MG63 (cell line): ENCODE data around the gene CLSTN2. TPM values are rescaled to one million over a fixed set of nuclear protein-coding genes. Genes with fewer than 3 reads are reported as not detected.

Experiments
- DNase-seq: peaks from one replicate; pipeline ENCODE4 v3.0.0-alpha.2; 2020
- H3K27me3 ChIP-seq: fragments of 250-450 bp; sonication (Bioruptor Pico); 2 replicates; pipeline ENCODE4 v1.5.1; 2020; ENCODE audit warnings: mild to moderate bottlenecking, moderate library complexity
- H3K36me3 ChIP-seq: fragments of 250-450 bp; sonication (Bioruptor Pico); 2 replicates; pipeline ENCODE4 v1.5.1; 2020; ENCODE audit warnings: mild to moderate bottlenecking, moderate library complexity
- H3K4me3 ChIP-seq: fragments of 250-450 bp; sonication (Bioruptor Pico); 2 replicates; pipeline ENCODE4 v1.5.1; 2020; ENCODE audit warnings: mild to moderate bottlenecking, moderate library complexity
- H3K9me3 ChIP-seq: fragments of 250-450 bp; sonication (Bioruptor Pico); 2 replicates; pipeline ENCODE4 v1.5.1; 2020; ENCODE audit warnings: mild to moderate bottlenecking, moderate library complexity
- total RNA-seq: library from RNA; depleted of rRNA; stranded (reverse); fragments of >200 nt; shearing (Covaris generic); gene quantifications from 2 replicates; pipeline ENCODE4 v1.2.3, GENCODE V29; 2014; ENCODE audit warnings: low replicate concordance

Gene CLSTN2
- total RNA-seq, 1 experiment from 2014 or later: 1.7 TPM

DNA sequence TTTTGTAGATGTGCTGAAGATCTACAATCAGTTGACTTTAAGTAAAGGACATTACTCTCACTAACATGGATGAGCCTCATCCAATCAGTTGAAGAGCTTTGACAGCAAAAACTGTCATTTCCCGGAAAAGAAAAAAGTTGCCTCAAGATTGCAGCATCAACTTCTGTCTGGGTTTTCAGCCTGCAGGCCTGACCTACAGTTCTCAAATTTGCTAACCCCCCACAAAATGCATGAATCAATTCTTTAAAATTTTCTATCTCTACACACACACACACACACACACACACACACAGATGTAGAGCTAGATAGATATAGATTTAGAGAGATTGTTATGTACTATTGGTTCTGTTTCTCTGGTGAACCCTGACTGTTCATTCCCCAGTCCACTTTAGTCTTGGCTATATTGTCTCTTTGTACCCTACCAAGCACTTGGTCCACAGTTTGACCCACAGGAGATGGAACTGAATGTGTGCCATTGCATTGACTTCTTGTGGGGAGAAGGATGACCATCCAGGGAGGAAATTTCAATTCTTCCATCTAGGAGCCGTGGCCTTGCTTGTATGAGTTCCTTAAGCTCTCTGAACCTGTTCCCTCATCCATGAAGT lies 228.3 kb downstream of the CLSTN2 start:
- H3K4me3 ChIP-seq: no peak overlapping the region

DNA sequence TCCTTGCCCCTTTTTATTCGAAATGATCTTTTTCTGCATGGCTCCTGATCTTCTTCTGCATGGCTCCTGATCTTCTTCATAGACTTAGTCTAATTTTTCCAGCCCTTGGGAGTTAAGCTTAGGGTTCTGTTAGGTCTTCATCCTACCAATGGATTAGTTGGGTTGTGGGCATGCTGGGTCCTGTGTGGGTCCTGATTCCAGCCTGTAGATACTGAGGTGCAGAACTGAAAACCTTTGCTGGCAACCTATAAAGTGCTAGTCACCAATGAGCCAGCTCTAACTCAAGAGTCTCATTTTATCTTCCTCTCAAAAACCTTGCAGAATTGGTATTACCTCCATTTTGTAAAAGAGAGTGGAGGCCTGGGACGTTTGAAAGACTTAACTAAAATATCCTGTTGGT lies 229.2 kb downstream of the CLSTN2 start:
- no peaks in the 10 kb centered on the region for H3K36me3 ChIP-seq
- H3K4me3 ChIP-seq: no peak overlapping the region
- H3K27me3 ChIP-seq: no peaks in the 10 kb centered on the region
- DNase-seq: no peak
- H3K9me3 ChIP-seq: peaks cover 2% of the 10 kb centered on the region; the same call in 1 of the 2 replicates

More for the DNA sequence above, 228.3 kb downstream of the CLSTN2 start:
- 0 out of 2 replicates have a peak, but pooled peaks cover 3% of the 10 kb centered on the region for H3K9me3 ChIP-seq
- no peak for DNase-seq
- H3K27me3 ChIP-seq: no peaks in the 10 kb centered on the region
- H3K36me3 ChIP-seq: no peaks in the 10 kb centered on the region

DNA sequence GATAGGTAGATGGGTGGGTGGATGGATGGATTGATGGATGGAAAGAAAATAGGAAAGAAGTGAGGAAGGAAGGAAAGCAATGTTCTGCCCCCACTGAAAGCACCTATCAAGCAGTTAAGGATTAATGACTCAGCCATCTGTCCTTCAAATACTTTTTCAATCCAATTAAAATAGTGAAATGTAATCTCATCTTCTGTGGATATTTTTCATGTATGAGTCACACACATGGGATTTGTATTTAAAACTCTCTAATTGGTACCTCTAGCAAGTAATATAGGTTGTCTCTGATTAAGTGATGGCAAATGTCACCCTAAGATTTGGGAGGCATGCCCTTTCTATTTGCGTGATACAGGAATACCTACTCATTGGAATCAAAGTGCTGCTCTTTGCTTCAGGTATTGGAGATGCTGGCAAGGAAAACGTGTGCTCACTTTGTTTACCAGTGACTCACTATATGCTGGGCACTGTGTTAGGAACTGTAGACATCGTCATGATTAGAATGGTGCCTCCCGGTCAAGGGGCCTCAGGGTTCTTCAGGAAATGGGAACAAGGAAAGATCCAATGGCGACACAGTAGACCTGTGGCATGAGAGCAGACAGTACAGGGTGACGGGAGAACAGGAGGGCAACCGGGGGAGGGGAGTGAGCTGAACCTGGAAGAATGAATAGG lies 230.1 kb downstream of the CLSTN2 start:
- Histone ChIP-seq H3K4me3 (no peak overlapping the region), H3K9me3 (peaks cover 4% of the 10 kb centered on the region; the same call in 1 of the 2 replicates), H3K36me3 (no peaks in the 10 kb centered on the region), H3K27me3 (no peaks in the 10 kb centered on the region)
- DNase-seq: peak; percentile 75

DNA sequence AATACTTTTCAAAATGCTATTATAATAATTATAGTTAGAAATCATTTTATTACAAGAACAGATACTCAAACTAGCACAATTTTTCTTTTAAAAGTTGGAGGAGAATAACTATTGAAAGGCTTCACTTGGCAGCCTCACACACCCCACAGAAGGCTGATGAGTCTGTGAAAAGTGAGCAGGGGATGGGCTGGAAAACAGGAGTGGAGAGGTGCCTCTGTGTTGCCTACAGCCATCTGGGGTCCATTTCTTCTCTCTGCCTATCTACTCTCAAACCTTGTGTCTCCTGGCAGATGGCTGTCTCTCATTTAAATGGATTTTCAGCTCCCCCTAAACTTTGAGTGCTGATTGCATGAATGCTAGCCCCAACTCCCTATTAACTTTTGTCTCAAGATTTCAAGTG lies 230.8 kb downstream of the CLSTN2 start:
- H3K9me3 ChIP-seq: peaks cover 4% of the 10 kb centered on the region; the same call in 1 of the 2 replicates
- H3K36me3 ChIP-seq: no peaks in the 10 kb centered on the region
- no peaks in the 10 kb centered on the region for H3K27me3 ChIP-seq
- no peak overlapping the region for H3K4me3 ChIP-seq
- no peak for DNase-seq

DNA sequence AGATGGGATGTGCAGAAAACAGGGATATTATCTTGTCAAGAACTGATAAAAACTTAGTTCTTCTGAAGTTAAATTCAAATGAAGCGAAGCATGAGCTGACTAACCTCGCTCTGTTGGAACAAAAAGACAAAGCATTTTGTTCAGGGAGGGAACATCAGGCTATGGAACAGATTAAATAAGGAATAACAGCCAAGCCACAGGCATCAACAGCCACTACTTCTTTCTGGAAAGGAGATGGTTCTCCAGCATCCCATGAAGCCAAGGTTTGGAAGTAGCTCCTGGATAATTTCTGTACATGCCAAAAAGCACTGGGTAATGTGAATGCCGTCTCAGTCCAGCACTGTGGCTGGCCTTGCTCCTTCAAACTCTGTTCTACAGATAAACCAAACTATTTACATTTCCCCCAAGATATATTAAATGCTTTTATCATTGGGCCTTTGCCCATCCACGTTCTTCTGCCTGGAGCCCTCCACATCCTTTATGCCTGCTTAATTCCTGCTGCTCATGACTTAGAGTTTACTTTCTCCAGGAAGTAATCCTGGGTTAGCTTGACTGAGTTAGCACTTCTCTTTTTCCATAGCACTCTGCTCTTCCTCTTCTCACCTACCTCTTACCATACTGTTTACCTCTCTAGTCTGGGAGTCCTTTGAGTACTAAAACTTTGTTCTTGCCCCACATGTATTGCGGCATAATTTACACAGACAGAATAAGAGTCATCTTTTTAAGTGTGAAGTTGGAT lies 232.0 kb downstream of the CLSTN2 start:
- peak; percentile 78 for DNase-seq
- H3K27me3 ChIP-seq: no peaks in the 10 kb centered on the region
- peaks cover 4% of the 10 kb centered on the region; the same call in 1 of the 2 replicates for H3K9me3 ChIP-seq
- H3K36me3 ChIP-seq: no peaks in the 10 kb centered on the region
- no peak overlapping the region for H3K4me3 ChIP-seq

DNA sequence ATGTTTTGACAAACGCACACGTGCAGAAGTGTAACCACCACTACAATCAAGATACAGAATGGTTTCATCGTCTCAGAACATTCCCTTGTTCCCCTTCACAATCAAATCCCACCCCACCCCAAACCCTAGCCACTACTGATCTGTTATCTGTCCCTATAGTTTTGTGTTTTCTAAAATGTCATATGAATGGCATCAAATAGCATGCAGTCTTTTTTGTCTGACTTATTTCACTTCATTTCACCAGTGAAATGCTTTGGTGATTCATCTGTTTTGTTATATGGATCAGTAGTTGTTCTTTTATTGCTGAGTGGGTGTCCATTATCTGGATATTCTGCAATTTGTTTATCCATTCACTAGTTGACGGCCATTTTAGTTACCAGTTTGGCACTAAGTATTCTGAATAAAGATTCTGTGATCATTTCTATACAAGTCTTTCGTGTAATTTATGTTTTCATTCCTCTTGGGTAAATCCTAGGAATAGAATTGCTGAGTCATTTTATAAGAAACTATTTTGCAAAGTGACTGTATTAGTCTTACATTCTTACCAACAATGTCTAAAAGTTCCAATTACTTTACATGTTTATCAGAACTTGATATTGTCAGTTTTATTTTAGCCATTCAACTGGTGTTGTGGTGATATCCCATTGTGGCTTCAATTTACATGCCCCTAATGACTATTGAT lies 232.8 kb downstream of the CLSTN2 start:
- Histone ChIP-seq H3K9me3 (peaks cover 4% of the 10 kb centered on the region; the same call in 1 of the 2 replicates), H3K4me3 (no peak overlapping the region), H3K27me3 (no peaks in the 10 kb centered on the region), H3K36me3 (no peaks in the 10 kb centered on the region)
- DNase-seq: no peak

DNA sequence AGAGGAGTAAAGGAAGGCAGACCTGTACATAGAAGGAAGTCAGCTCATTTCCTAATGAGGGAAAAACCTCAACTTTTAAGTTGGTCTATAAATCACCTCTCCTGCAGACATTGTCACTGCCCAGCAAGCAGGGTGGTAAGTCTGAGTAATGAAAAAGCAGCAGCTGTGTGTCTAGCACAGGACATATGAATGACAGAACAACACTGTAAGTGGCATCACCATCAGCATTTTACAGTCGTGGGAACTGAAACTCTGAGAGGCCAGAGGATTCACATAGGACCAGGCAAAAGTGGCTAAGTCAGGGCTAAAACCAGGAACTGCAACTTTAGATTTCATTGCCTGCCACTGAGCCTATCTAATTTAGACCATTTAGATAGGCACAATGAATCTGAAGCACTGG lies 235.6 kb downstream of the CLSTN2 start:
- Histone ChIP-seq H3K4me3 (no peak overlapping the region), H3K36me3 (no peaks in the 10 kb centered on the region), H3K9me3 (peaks cover 4% of the 10 kb centered on the region; the same call in 1 of the 2 replicates), H3K27me3 (no peaks in the 10 kb centered on the region)
- DNase-seq: no peak

DNA sequence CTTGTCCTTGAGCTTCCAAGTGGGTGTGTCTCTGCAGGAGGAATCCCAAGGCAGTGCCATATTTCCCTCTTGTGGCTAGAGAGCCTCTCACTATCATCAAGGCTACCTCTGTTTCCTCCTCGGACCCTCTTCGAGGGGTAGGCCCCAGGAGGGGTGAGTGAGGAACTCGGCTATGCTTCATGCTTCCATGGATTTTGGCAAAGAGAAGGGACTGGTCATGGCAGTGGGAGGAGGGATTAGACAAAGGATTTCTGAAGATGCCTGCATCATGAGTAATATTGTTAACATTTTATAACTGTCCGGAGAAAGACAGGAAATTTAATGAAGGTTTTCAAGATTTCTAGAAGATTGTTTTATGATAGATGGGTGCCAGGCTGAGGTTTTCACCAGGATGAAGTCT lies 241.5 kb downstream of the CLSTN2 start:
- no peaks in the 10 kb centered on the region for H3K36me3 ChIP-seq
- no peak overlapping the region for H3K4me3 ChIP-seq
- H3K9me3 ChIP-seq: no peaks in the 10 kb centered on the region
- peak; percentile 87 for DNase-seq
- H3K27me3 ChIP-seq: no peaks in the 10 kb centered on the region

DNA sequence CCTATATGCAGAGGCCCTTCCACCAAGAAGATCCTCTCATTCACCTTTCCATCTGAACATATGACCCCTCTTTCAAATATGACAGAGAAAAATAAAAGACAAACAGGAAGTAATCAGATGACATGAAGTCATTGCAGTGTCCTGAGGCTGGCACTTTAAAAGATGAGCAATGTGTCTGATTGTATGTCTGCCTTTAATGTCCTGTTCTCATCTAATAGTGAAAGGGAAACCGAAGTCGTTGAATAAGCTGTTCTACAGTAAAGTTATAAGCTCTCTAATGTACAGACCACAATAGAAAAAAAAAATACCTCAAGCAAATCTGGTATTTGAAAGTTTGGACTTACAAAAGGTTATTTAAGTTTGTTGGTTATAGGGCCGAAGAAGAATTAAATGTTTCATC lies 243.0 kb downstream of the CLSTN2 start:
- H3K36me3 ChIP-seq: no peaks in the 10 kb centered on the region
- H3K27me3 ChIP-seq: no peaks in the 10 kb centered on the region
- H3K9me3 ChIP-seq: no peaks in the 10 kb centered on the region
- no peak for DNase-seq
- H3K4me3 ChIP-seq: no peak overlapping the region

DNA sequence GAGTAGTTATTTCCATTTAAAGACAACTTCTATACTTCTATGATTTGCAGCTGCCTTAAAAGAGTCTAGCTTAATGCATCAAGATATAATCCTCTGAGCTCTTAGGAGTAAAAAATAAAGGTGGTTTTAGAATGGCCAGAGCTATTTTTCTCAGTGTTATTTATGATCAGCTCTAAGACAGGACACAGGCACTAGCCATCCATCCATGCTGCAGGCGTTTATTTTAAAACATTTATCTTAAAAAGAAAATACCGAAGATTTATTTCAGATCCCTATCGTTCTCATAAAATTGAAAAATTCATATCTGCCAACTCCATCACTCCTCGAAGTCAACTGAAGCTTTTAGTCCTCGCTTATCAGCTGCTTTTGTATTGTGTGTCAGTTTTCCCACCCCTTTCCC lies 243.5 kb downstream of the CLSTN2 start:
- no peak overlapping the region for H3K4me3 ChIP-seq
- no peaks in the 10 kb centered on the region for H3K27me3 ChIP-seq
- H3K36me3 ChIP-seq: no peaks in the 10 kb centered on the region
- no peaks in the 10 kb centered on the region for H3K9me3 ChIP-seq
- DNase-seq: no peak

DNA sequence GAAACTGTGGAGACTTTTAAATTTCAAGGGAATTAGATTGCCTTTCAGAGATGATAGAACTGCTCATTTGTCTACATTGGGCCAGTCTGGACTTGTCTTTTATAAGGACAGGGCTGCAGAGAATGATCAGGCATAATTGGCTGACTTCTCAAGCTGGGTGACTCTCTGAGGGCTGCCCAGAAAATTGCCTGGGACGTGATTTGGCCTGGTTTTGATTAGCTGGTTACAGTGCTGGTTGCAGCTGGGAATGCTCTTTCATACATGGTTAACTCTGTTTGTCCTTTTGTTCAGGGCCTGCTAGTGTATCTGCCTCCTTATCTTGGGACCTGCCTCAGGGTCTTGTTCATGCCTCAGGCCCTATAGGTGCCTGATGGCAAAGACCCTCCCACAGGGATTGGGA lies 245.6 kb downstream of the CLSTN2 start:
- Histone ChIP-seq H3K4me3 (no peak overlapping the region), H3K9me3 (no peaks in the 10 kb centered on the region), H3K36me3 (no peaks in the 10 kb centered on the region), H3K27me3 (no peaks in the 10 kb centered on the region)
- peak; percentile 78 for DNase-seq

DNA sequence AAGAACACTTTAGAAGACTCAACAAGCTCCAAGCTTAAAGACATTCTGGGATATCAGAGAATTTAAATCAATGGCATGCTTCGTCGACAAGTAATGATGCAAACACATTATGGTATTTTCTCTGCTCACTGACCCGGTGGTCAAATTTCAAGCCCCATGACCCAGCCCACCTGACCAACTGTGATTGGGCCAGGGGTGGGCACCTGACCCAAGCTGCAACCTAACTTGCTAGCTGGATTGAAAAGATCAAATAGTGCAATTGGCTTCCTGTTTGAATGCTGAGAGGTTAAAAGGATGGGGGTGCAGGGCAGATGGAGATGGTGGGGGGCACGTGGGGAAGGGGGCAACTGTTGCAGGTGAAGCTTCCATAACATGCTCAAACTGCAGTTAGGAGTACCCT lies 250.4 kb downstream of the CLSTN2 start:
- no peak overlapping the region for H3K4me3 ChIP-seq
- no peaks in the 10 kb centered on the region for H3K9me3 ChIP-seq
- H3K36me3 ChIP-seq: no peaks in the 10 kb centered on the region
- H3K27me3 ChIP-seq: no peaks in the 10 kb centered on the region
- DNase-seq: no peak

DNA sequence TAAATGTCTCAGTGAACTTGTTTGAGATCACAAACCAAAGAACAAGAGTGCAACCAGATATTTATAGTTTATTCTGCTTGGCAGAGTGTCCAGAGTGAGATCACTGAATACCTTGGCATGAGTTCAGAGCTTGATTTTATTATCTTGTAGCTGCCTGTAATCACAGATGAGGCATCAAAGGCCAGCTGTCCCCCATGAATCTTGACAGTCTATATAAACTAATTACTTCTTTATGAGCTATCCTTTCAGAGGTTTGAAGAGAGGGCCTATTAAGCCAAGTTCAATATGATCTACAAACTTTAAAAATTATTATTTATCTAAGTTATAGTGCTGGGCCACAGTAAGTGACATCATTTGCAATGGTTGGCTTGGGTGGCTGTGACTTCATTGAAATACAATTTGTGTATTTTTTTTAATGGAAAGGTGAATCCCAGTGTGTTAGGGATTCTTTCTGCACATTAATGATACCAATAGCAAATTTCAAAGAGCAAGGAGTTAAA lies 251.5 kb downstream of the CLSTN2 start:
- DNase-seq: peak; percentile 76
- no peak overlapping the region for H3K4me3 ChIP-seq
- no peaks in the 10 kb centered on the region for H3K9me3 ChIP-seq
- H3K36me3 ChIP-seq: no peaks in the 10 kb centered on the region
- no peaks in the 10 kb centered on the region for H3K27me3 ChIP-seq

DNA sequence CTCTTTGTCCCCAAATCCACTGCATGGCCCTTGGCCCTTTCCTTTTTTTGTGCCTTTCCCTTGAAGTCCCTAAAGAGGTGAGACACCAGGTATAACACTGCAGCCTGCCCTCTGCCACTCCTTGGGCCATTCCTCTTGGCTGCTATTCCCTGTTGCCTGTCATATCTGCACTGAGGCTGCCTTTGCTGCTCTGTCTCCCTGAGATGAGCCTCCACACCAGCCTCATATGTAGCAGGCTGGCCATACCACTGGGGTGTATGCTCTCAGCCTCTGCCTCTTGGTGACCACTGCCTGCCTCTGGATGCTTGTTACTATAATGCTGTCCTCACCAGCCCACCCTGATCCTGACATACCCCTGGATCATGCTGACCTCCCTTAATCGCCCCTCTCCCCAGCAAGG lies 252.0 kb downstream of the CLSTN2 start:
- DNase-seq: no peak

DNA sequence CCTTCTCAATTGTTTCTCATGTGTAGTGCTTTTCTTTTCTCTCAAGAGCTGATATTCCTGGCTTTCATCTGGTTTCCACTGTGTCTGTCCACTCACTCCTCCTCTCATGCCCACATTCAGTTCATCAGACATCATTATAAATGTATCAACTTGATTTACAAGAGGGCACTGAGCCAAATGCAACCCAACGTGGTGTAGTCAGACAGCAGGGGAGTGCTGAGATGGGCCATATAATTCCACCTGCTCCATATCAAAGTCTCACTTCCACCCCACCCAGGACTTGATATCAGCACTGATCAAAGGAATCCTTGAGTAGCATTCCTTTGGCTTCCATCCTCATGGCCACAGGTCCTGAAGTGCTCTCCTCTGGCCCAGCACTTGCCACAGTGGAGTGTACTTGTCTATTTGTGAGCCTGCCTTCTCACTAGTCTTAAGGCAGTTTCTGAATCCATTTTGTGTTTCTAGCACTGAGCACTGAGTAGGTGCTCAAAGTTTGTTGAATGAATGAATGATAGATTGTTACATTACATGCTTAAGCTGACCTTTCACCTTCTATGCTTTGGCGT lies 252.8 kb downstream of the CLSTN2 start:
- H3K4me3 ChIP-seq: no peak overlapping the region
- no peaks in the 10 kb centered on the region for H3K27me3 ChIP-seq
- no peak for DNase-seq
- no peaks in the 10 kb centered on the region for H3K36me3 ChIP-seq
- H3K9me3 ChIP-seq: no peaks in the 10 kb centered on the region; the same call in 1 of the 2 replicates

More for the DNA sequence above, 252.0 kb downstream of the CLSTN2 start:
- no peaks in the 10 kb centered on the region for H3K27me3 ChIP-seq
- no peak overlapping the region for H3K4me3 ChIP-seq
- no peaks in the 10 kb centered on the region for H3K36me3 ChIP-seq
- H3K9me3 ChIP-seq: no peaks in the 10 kb centered on the region; the same call in 1 of the 2 replicates

DNA sequence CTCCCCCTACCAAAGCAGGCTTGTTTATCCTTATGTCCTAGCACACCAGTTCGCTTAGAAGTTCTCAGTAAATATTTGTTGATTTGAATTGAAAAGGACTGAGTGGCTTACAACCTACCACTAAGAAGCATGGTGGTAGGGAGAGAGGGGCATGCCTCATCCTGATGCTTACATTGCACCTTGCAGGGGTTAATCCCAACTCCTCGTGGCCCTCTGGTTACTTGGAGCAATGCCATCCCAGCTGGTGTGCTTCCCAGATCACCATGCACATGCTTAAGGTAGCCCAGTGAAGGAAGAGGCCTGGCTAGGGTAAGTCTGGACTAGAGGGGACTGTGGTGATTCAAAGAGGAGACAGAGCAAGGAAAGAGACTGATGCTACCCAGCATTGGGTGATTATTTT lies 253.3 kb downstream of the CLSTN2 start:
- Histone ChIP-seq H3K27me3 (no peaks in the 10 kb centered on the region), H3K4me3 (no peak overlapping the region), H3K36me3 (no peaks in the 10 kb centered on the region), H3K9me3 (peaks cover 1% of the 10 kb centered on the region)
- DNase-seq: no peak
